SK-N-SH (cell line): Measurements from ENCODE around the gene SNX6. TPM values are rescaled to one million over a fixed set of nuclear protein-coding genes. Genes with fewer than 3 reads are reported as not detected.

ENCODE experiments used
- CTCF ChIA-PET: fragments of 300-600, 350-600 bp; formaldehyde crosslinking; extraction: SDS; loops from one replicate; lab custom pipeline; 2021; lab: Yijun Ruan, JAX
- POLR2A ChIA-PET: fragments of 350-600 bp; sonication (Branson Sonifier 250); formaldehyde crosslinking; extraction: SDS; loops from one replicate; lab custom pipeline; 2020; ENCODE audit warnings: antibody characterized with exemption, inconsistent platforms; lab: Yijun Ruan, JAX
- DNase-seq: peaks from one replicate; pipeline ENCODE4 v3.0.0; 2012
- H2AFZ ChIP-seq: fragments of 200-600 bp; sonication (generic); 2 replicates; pipeline ENCODE4 v1.8.1; 2016; ENCODE audit warnings: antibody characterized with exemption, mild to moderate bottlenecking, low read depth
- H3F3A ChIP-seq: fragments of 200-600 bp; sonication (generic); replicated peaks from 2 replicates; pipeline ENCODE3; 2016; ENCODE audit warnings: antibody characterized with exemption, mild to moderate bottlenecking; ENCODE audit not compliant: insufficient read depth
- H3K27ac ChIP-seq, 2 experiments: fragments of 200-500 bp in 1 of 2; fragments of 200-600 bp in 1 of 2; sonication (Bioruptor generic) in 1 of 2; sonication (generic), shearing (Covaris generic) in 1 of 2; 2 replicates each; pipeline versions ENCODE4 v1.5.1 to v1.6.1; 2014 to 2016; ENCODE audit warnings: low read depth in 2 of 2, inconsistent platforms in 1 of 2, low read length in 1 of 2, mild to moderate bottlenecking in 1 of 2, mixed read lengths in 1 of 2
- H3K27me3 ChIP-seq: fragments of 200-600 bp; sonication (generic), shearing (Covaris generic); 2 replicates; pipeline ENCODE4 v1.6.1; 2016; ENCODE audit warnings: mixed run types; ENCODE audit not compliant: insufficient read depth
- H3K36me3 ChIP-seq, 2 experiments: fragments of 200-500 bp in 1 of 2; fragments of 200-600 bp in 1 of 2; sonication (Bioruptor generic) in 1 of 2; sonication (generic) in 1 of 2; replicated peaks in 1 of 2; 2 replicates each; pipeline versions ENCODE3 to v1.5.1; 2014 to 2016; ENCODE audit warnings: low read length in 1 of 2, mild to moderate bottlenecking in 1 of 2; ENCODE audit not compliant: insufficient read depth in 2 of 2, control insufficient read depth in 1 of 2
- H3K4me1 ChIP-seq, 2 experiments: fragments of 200-500 bp in 1 of 2; fragments of 200-600 bp in 1 of 2; sonication (Bioruptor generic) in 1 of 2; sonication (generic), shearing (Covaris generic) in 1 of 2; 2 replicates each; pipeline versions ENCODE4 v1.5.1 to v1.6.1; 2014 to 2016; ENCODE audit warnings: low read depth in 1 of 2, low read length in 1 of 2, mixed run types in 1 of 2; ENCODE audit not compliant: insufficient read depth in 2 of 2, control insufficient read depth in 1 of 2
- H3K4me2 ChIP-seq: fragments of 200-600 bp; sonication (generic), shearing (Covaris generic); 2 replicates; pipeline ENCODE4 v1.6.1; 2017; ENCODE audit warnings: mixed run types
- H3K4me3 ChIP-seq, 2 experiments: fragments of 200-500 bp in 1 of 2; fragments of 200-600 bp in 1 of 2; sonication (Bioruptor generic) in 1 of 2; sonication (generic), shearing (Covaris generic) in 1 of 2; 2 replicates each; pipeline versions ENCODE4 v1.5.1 to v1.8.1; 2014 to 2016; ENCODE audit warnings: low read depth in 2 of 2, inconsistent platforms in 1 of 2, low read length in 1 of 2, mild to moderate bottlenecking in 1 of 2, mixed read lengths in 1 of 2, moderate library complexity in 1 of 2
- H3K79me2 ChIP-seq: fragments of 200-600 bp; sonication (generic); 2 replicates; pipeline ENCODE4 v1.8.1; 2017; ENCODE audit warnings: mild to moderate bottlenecking; ENCODE audit not compliant: insufficient read depth
- H3K9ac ChIP-seq: fragments of 200-600 bp; sonication (generic); 2 replicates; pipeline ENCODE4 v1.6.1; 2017; ENCODE audit warnings: mixed run types
- H3K9me2 ChIP-seq: fragments of 200-600 bp; sonication (generic); 2 replicates; pipeline ENCODE4 v1.6.1; 2017; ENCODE audit warnings: mixed run types
- H3K9me3 ChIP-seq: fragments of 200-600 bp; sonication (generic); 2 replicates; pipeline ENCODE4 v1.6.1; 2017; ENCODE audit warnings: mixed run types, mild to moderate bottlenecking, moderate library complexity
- H4K20me1 ChIP-seq: fragments of 200-600 bp; sonication (generic); 2 replicates; pipeline ENCODE4 v1.6.1; 2017; ENCODE audit warnings: mild to moderate bottlenecking, mixed run types; ENCODE audit not compliant: insufficient read depth
- CHD2 ChIP-seq: fragments of 150-350 bp; IDR thresholded peaks from 2 replicates; pipeline ENCODE4 v1.6.1; 2018; ENCODE audit warnings: low read length; ENCODE audit not compliant: partially characterized antibody
- CTCF ChIP-seq: fragments of 200-600 bp; sonication (generic); IDR thresholded peaks from 2 replicates; pipeline ENCODE4 v1.6.1; 2017; ENCODE audit warnings: antibody characterized with exemption, mild to moderate bottlenecking, moderate library complexity
- EP300 ChIP-seq, 2 experiments: IDR thresholded peaks; 2 replicates each; pipeline versions ENCODE4 v1.4.0 to v1.6.1; 2012; ENCODE audit warnings: borderline replicate concordance in 1 of 2, low read depth in 1 of 2, low read length in 1 of 2
- FOSL2 ChIP-seq: IDR thresholded peaks from 2 replicates; pipeline ENCODE4 v1.4.0; 2012; ENCODE audit warnings: low read depth, mild to moderate bottlenecking, moderate library complexity, borderline replicate concordance
- FOXJ3 ChIP-seq: sonication (generic); formaldehyde crosslinking; IDR thresholded peaks from 2 replicates; pipeline ENCODE4 v1.5.1; 2020; ENCODE audit warnings: mild to moderate bottlenecking, missing genetic modification reagents
- GATA2 ChIP-seq: sonication (generic); formaldehyde crosslinking; IDR thresholded peaks from 2 replicates; pipeline ENCODE4 v1.5.0; 2020; ENCODE audit warnings: mild to moderate bottlenecking, missing genetic modification reagents
- JUND ChIP-seq: IDR thresholded peaks from 2 replicates; pipeline ENCODE4 v1.4.0; 2012
- MEF2A ChIP-seq: IDR thresholded peaks from 2 replicates; pipeline ENCODE4 v1.4.0; 2012; ENCODE audit warnings: low read depth, borderline replicate concordance
- MXI1 ChIP-seq: IDR thresholded peaks from 2 replicates; pipeline ENCODE4 v1.6.1; 2012; ENCODE audit warnings: mild to moderate bottlenecking, low read depth, low read length, improper control_type of control experiment
- NFIC ChIP-seq: IDR thresholded peaks from 2 replicates; pipeline ENCODE4 v1.4.0; 2012; ENCODE audit warnings: borderline replicate concordance
- NRF1 ChIP-seq: IDR thresholded peaks from 2 replicates; pipeline ENCODE4 v1.6.1; 2012; ENCODE audit warnings: low read depth, mild to moderate bottlenecking, low read length
- REST ChIP-seq: IDR thresholded peaks from 2 replicates; pipeline ENCODE4 v1.6.1; 2012; ENCODE audit warnings: mild to moderate bottlenecking, low read depth, low read length, moderate library complexity
- RXRA ChIP-seq: IDR thresholded peaks from 2 replicates; pipeline ENCODE4 v1.4.0; 2012; ENCODE audit warnings: low read depth, mild to moderate bottlenecking, borderline replicate concordance
- SMC3 ChIP-seq: IDR thresholded peaks from 2 replicates; pipeline ENCODE4 v1.6.1; 2012; ENCODE audit warnings: low read depth, low read length, improper control_type of control experiment
- ZBTB33 ChIP-seq: IDR thresholded peaks from 2 replicates; pipeline ENCODE4 v1.4.0; 2012; ENCODE audit warnings: low read depth, borderline replicate concordance
- WGBS: methylation state at CpG from one replicate; pipeline ENCODE4 v1.1.6; 2017; ENCODE audit warnings: low lambda C conversion rate; 5-methylcytosine and 5-hydroxymethylcytosine counted together
- polyA plus RNA-seq, 3 experiments: library from polyadenylated mRNA; depleted of rRNA; stranded (reverse); fragments of >200 nt; gene quantifications; 2 replicates each; pipeline ENCODE4 v1.2.3, GENCODE V29; 2012
- TF ChIP-seq, protein P1 (sequence below): IDR thresholded peaks from 2 replicates; pipeline ENCODE4 v1.4.0; 2012; ENCODE audit warnings: low read depth, borderline replicate concordance
- TF ChIP-seq, protein P2 (sequence below): fragments of 150-350 bp; IDR thresholded peaks from 2 replicates; pipeline ENCODE4 v1.6.1; 2016; ENCODE audit warnings: mild to moderate bottlenecking, low read depth, low read length
- TF ChIP-seq, protein P3 (sequence below): IDR thresholded peaks from 2 replicates; pipeline ENCODE4 v1.4.0; 2012; ENCODE audit warnings: low read depth
- TF ChIP-seq, protein P4 (sequence below): fragments of 150-350 bp; IDR thresholded peaks from 2 replicates; pipeline ENCODE4 v1.6.1; 2017; ENCODE audit warnings: antibody characterized with exemption, low read length, low read depth, borderline replicate concordance

Gene SNX6
- 33.1 and 67.0 TPM in 2 replicates for polyA plus RNA-seq (2012; rRNA removed)
- polyA plus RNA-seq (2012; cell fraction: cytosol; rRNA removed) = 79.5 and 85.6 TPM in 2 replicates
- 17.0 and 30.7 TPM in 2 replicates for polyA plus RNA-seq (2012; cell fraction: nucleus; rRNA removed)

DNA sequence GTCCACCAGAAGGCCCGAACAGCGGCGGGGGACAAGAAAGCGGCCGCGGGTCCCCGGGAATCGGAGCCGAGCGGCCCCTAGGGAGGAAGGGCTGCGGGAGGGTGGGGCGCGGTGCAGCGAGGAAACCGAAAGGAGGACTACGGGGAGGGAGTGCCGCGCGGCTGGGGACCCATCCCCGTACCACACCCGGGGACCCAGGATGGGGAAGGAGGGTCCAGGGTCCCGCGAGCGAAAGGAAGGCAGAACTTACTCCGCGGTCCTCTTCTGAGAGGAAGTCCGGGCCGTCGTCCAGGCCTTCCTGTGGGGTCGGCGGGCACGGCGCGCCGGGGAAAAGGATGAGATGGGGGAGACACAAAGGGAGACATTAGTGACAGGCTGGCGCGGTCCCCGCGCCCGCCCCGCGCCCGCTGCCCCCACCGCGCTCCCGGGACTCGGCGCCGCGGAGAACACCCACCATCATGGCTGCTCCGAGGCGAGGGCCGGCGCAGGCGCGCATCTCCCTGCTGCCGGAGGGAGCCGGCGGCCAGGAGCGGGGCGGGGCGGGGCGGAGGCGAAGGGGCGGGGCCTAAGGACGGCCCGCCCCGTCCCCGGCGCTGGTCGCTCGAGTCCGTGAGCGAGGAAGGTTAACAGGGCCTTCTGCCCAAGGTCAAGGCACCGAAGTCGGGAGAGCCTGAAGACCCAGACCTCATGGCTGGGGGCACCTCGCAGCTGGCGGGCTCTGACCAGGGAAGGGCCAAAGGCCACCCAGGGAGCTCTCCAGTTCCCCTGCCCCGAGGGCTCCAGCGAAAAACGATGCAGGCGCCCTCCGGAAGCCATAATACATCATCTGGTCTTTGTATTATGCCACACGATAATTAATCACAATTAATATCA, at the start of gene SNX6:
Gene SNX6 (minus strand): TSS at position 492 of the 873 bp plus-strand sequence. CDS start 32 bp downstream, at position 460.
- Histone ChIP-seq H3K9ac (peak within 1 kb of the TSS; percentile 95), H3K36me3 (peaks cover 3 to 18% of the 10 kb centered on the region in 2 experiments), H2AFZ (peak within 1 kb of the TSS; percentile 97), H3K4me3 (peak within 1 kb of the TSS; percentile 80 to 98), H4K20me1 (no peaks in the 10 kb centered on the region; the same call in 1 of the 2 replicates), H3F3A (peaks cover 4% of the 10 kb centered on the region), H3K9me3 (no peaks in the 10 kb centered on the region), H3K79me2 (peaks cover 50% of the 10 kb centered on the region), H3K4me1 (peaks cover 4% of the 10 kb centered on the region in 2 experiments; a peak in 2 of 4 replicates), H3K9me2 (no peaks in the 10 kb centered on the region), H3K27ac (peak within 1 kb of the TSS; percentile 83 to 85), H3K27me3 (no peaks in the 10 kb centered on the region), H3K4me2 (peak within 1 kb of the TSS; percentile 92)
- ChIA-PET CTCF (no interaction called here), POLR2A (no interaction called here)
- DNase-seq = peak; percentile 99
- WGBS = 13% methylated on average over 30 of the region's 84 CpGs
- TF ChIP-seq SMC3 (no peak), RXRA (no peak), ZBTB33 (no peak), CTCF (no peak), JUND (no peak), FOXJ3 (CRISPR knock-in tag) (0 out of 2 replicates have a peak, but pooled peaks have one; percentile 31), MEF2A (no peak), FOSL2 (no peak), EP300 (IDR thresholded peaks at IDR 0.05; ENCODE audit: borderline replicate concordance in 1 of 2, low read depth in 1 of 2, low read length in 1 of 2) (no peak; a peak in 1 of 4 replicates), GATA2 (CRISPR knock-in tag) (no peak), MXI1 (0 out of 2 replicates have a peak, but pooled peaks have one; percentile 41), NRF1 (peak; percentile 65), REST (no peak), NFIC (no peak), CHD2 (no peak)
- TF ChIP-seq, protein P1, sequence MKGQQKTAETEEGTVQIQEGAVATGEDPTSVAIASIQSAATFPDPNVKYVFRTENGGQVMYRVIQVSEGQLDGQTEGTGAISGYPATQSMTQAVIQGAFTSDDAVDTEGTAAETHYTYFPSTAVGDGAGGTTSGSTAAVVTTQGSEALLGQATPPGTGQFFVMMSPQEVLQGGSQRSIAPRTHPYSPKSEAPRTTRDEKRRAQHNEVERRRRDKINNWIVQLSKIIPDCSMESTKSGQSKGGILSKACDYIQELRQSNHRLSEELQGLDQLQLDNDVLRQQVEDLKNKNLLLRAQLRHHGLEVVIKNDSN = no peak
- TF ChIP-seq, protein P2, sequence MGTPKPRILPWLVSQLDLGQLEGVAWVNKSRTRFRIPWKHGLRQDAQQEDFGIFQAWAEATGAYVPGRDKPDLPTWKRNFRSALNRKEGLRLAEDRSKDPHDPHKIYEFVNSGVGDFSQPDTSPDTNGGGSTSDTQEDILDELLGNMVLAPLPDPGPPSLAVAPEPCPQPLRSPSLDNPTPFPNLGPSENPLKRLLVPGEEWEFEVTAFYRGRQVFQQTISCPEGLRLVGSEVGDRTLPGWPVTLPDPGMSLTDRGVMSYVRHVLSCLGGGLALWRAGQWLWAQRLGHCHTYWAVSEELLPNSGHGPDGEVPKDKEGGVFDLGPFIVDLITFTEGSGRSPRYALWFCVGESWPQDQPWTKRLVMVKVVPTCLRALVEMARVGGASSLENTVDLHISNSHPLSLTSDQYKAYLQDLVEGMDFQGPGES = no peak
- TF ChIP-seq, protein P3, sequence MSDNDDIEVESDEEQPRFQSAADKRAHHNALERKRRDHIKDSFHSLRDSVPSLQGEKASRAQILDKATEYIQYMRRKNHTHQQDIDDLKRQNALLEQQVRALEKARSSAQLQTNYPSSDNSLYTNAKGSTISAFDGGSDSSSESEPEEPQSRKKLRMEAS = no peak
- TF ChIP-seq, protein P4, sequence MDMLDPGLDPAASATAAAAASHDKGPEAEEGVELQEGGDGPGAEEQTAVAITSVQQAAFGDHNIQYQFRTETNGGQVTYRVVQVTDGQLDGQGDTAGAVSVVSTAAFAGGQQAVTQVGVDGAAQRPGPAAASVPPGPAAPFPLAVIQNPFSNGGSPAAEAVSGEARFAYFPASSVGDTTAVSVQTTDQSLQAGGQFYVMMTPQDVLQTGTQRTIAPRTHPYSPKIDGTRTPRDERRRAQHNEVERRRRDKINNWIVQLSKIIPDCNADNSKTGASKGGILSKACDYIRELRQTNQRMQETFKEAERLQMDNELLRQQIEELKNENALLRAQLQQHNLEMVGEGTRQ = no peak
